Limb (tissue), 2 donors: Measurements from ENCODE around the gene HOXD13.

Experiments
- DNase-seq, 2 donors: peaks; one replicate each; pipeline ENCODE4 v3.0.0-alpha.2; 2016; ENCODE audit errors: extremely low spot score in 2 of 2

The HOXD13 gene

GRCh38 chr2:176118601-176119339, 26.2 kb downstream of the HOXD13 start:
- peak in 1 of 2 donors; percentile 69 for DNase-seq

GRCh38 chr2:176120364-176121189, 28.1 kb downstream of the HOXD13 start:
- DNase-seq: peak in 1 of 2 donors; percentile 47

GRCh38 chr2:176121190-176122051, 28.9 kb downstream of the HOXD13 start:
- peak in 1 of 2 donors; percentile 64 for DNase-seq

GRCh38 chr2:176122052-176122682, 29.6 kb downstream of the HOXD13 start:
- DNase-seq: no peak

- peak in 1 of 2 donors; percentile 82 for DNase-seq
Measured at GRCh38 chr2:176122683-176123410, 30.3 kb downstream of the HOXD13 start, which contains the start of gene HOXD9. HOXD9 (plus strand) TSS chr2:176122719; CDS start chr2:176122769, 50 bp downstream.

- peak in 1 of 2 donors; percentile 59 for DNase-seq
Measured at GRCh38 chr2:176123411-176124109, 31.0 kb downstream of the HOXD13 start.

GRCh38 chr2:176124110-176124946, 31.8 kb downstream of the HOXD13 start:
- DNase-seq: peak in 1 of 2 donors; percentile 44

- peak in 1 of 2 donors; percentile 46 for DNase-seq
Measured at GRCh38 chr2:176124947-176125771, 32.6 kb downstream of the HOXD13 start.

GRCh38 chr2:176125772-176126054, 33.2 kb downstream of the HOXD13 start:
- DNase-seq: no peak

GRCh38 chr2:176126929-176127773, 34.6 kb downstream of the HOXD13 start:
- DNase-seq: peak; percentile 75 to 83

GRCh38 chr2:176127774-176128072, 35.2 kb downstream of the HOXD13 start:
- DNase-seq: no peak

- peak in 1 of 2 donors; percentile 78 for DNase-seq
Measured at GRCh38 chr2:176128172-176128981, 35.9 kb downstream of the HOXD13 start.

GRCh38 chr2:176128982-176129796, 36.7 kb downstream of the HOXD13 start, which contains the start of gene HOXD8:
HOXD8 (plus strand) TSS chr2:176129705; CDS start chr2:176130367, 662 bp downstream.
- DNase-seq: peak; percentile 88 to 89

GRCh38 chr2:176129813-176130146, 37.3 kb downstream of the HOXD13 start:
- DNase-seq: no peak

- DNase-seq: peak in 1 of 2 donors; percentile 85
Measured at GRCh38 chr2:176130147-176130956, 37.8 kb downstream of the HOXD13 start.
